Measurements from ENCODE around the gene RRP8. TPM values are rescaled to one million over a fixed set of nuclear protein-coding genes. Genes with fewer than 3 reads are reported as not detected.

RRP8 gene
- total and polyA plus RNA-seq, 2 experiments from 2014 or later, result 15.3 to 26.1 TPM

DNA sequence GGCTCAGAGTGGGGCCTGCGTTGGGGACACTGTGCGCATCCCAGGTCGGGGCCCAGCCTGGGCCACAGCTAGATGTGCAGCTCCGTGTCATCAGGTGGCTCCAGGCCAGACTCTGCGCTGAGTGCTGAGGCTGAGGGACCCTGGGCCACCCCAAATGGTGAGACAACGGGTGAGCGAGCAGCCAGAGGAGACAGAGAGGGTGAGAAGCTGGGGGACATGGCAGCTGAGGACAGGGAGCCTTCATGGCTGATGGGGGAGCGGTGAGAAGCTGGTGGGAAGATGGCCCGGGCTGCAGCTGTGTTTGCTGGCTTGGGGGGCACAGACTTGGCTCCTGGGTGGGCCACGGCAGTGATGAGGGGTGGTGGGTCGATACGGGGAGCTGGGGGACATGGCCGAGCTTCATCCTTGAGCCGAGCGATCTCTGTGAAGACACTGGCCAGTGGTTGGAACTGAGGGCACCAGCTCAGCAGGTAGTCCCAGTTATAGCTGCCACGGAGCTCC lies 18.3 kb upstream of the RRP8 start:
- H3K4me2 ChIP-seq, result no peak overlapping the region
- no peak for DNase-seq (ENCODE audit: low spot score)
- H3K36me3 ChIP-seq (replicated peaks; ENCODE audit: insufficient read depth, low read depth), result no peaks in the 10 kb centered on the region
- H3K4me3 ChIP-seq, result no peak overlapping the region
- no peak overlapping the region for H3K27ac ChIP-seq
- H4K20me1 ChIP-seq (ENCODE audit: insufficient read depth, poor library complexity, severe bottlenecking), result no peaks in the 10 kb centered on the region
- H3K79me2 ChIP-seq, result peaks cover 15% of the 10 kb centered on the region
- H3K9me3 ChIP-seq (ENCODE audit: low read depth), result no peaks in the 10 kb centered on the region
- 92% methylated on average over 13 of the region's 16 CpGs for WGBS (ENCODE audit: low lambda C conversion rate, missing lambda C conversion rate)
- H3K9me2 ChIP-seq (replicated peaks; ENCODE audit: insufficient read depth), result no peaks in the 10 kb centered on the region
- H2AFZ ChIP-seq, result no peak overlapping the region
- H3K27me3 ChIP-seq, result no peaks in the 10 kb centered on the region
- TF ChIP-seq EZH2phosphoT487 (IDR thresholded peaks at IDR 0.05; ENCODE audit: low read depth, severe bottlenecking, unreplicated experiment) (no peak), EZH2 (IDR thresholded peaks at IDR 0.05; ENCODE audit: borderline replicate concordance) (no peak)
- TF ChIP-seq, protein P1, sequence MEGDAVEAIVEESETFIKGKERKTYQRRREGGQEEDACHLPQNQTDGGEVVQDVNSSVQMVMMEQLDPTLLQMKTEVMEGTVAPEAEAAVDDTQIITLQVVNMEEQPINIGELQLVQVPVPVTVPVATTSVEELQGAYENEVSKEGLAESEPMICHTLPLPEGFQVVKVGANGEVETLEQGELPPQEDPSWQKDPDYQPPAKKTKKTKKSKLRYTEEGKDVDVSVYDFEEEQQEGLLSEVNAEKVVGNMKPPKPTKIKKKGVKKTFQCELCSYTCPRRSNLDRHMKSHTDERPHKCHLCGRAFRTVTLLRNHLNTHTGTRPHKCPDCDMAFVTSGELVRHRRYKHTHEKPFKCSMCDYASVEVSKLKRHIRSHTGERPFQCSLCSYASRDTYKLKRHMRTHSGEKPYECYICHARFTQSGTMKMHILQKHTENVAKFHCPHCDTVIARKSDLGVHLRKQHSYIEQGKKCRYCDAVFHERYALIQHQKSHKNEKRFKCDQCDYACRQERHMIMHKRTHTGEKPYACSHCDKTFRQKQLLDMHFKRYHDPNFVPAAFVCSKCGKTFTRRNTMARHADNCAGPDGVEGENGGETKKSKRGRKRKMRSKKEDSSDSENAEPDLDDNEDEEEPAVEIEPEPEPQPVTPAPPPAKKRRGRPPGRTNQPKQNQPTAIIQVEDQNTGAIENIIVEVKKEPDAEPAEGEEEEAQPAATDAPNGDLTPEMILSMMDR (IDR thresholded peaks at IDR 0.05; ENCODE audit: poor library complexity), result no peak
- H3K4me1 ChIP-seq (ENCODE audit: insufficient read depth), result peaks cover 12% of the 10 kb centered on the region

DNA sequence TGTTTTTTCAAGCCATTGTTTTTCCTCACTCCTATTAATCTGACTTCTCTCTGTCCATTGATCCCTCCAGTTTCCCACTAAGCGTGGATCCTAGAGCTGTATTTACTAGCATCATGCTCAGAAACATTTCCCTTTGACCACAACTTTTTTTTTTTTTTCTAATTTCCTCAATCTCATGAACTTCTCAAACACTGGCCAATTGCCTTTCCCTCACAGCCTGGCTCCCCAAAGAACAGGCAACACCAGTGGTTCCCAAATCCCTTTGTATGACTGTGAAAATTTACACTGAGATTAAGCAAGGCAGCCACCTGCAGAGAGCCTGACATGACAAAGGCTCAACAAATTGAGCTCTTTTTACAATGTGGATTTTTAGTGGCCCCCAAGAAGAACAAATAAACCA lies 17.2 kb upstream of the RRP8 start:
- Histone ChIP-seq H4K20me1 (ENCODE audit: insufficient read depth, poor library complexity, severe bottlenecking) (no peaks in the 10 kb centered on the region), H3K27ac (no peak overlapping the region), H3K4me3 (no peak overlapping the region), H3K4me2 (no peak overlapping the region), H2AFZ (no peak overlapping the region), H3K36me3 (replicated peaks; ENCODE audit: insufficient read depth, low read depth) (no peaks in the 10 kb centered on the region), H3K9me2 (replicated peaks; ENCODE audit: insufficient read depth) (no peaks in the 10 kb centered on the region), H3K4me1 (ENCODE audit: insufficient read depth) (peaks cover 12% of the 10 kb centered on the region), H3K9me3 (ENCODE audit: low read depth) (no peaks in the 10 kb centered on the region), H3K79me2 (peaks cover 15% of the 10 kb centered on the region), H3K27me3 (no peaks in the 10 kb centered on the region)
- TF ChIP-seq EZH2phosphoT487 (IDR thresholded peaks at IDR 0.05; ENCODE audit: low read depth, severe bottlenecking, unreplicated experiment) (no peak), EZH2 (IDR thresholded peaks at IDR 0.05; ENCODE audit: borderline replicate concordance) (no peak)
- TF ChIP-seq, protein P1 (IDR thresholded peaks at IDR 0.05; ENCODE audit: poor library complexity), result no peak
- no peak for DNase-seq (ENCODE audit: low spot score)
- 91% methylated on average over 1 of the region's 1 CpG for WGBS (ENCODE audit: low lambda C conversion rate, missing lambda C conversion rate)

DNA sequence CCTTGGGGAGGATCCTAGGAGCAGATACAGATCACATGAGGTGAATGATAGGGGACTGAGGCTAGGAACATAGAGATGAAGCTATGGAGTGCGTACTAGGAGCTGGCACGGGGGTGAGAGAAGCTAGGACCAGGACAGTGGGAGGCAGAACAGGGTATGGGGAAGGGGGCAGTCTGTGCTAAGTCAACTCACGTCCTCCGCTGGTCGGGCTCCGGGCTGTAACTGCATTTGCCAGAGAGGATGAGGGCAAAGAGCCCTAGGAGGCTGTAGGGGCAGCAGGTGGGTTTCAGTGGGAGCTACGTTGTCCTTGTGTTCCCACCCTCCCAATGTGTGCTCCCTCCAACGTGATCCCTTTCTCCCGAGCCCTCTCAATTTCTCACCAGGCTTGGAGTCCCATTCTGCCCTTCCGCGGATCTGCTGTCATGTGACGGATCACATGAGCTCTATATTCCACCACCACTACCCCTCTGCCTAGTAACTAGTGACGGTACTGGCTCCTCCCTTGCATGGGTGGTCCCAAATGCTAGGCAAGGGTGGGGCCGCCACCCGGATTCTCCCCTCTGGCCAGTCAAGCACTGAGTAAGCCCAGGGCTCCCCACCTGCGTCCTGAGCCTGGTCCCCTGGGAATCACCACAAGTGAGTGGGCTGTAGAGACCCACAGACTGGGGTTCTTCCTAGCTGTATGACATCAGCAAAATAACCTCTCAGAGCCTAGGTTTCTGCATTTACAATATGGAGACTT lies 15.8 kb upstream of the RRP8 start, which contains the start of gene TPP1:
Gene TPP1 (minus strand): TSS at position 419 of the 742 bp plus-strand sequence. CDS start 22 bp downstream, at position 397.
- no peak for TF ChIP-seq EZH2phosphoT487 (IDR thresholded peaks at IDR 0.05; ENCODE audit: low read depth, severe bottlenecking, unreplicated experiment)
- TF ChIP-seq EZH2 (IDR thresholded peaks at IDR 0.05; ENCODE audit: borderline replicate concordance), result no peak
- TF ChIP-seq, protein P1 (IDR thresholded peaks at IDR 0.05; ENCODE audit: poor library complexity), result no peak
- Histone ChIP-seq H3K9me2 (replicated peaks; ENCODE audit: insufficient read depth) (no peaks in the 10 kb centered on the region), H3K79me2 (peaks cover 15% of the 10 kb centered on the region), H3K9me3 (ENCODE audit: low read depth) (no peaks in the 10 kb centered on the region), H3K4me2 (peak within 1 kb of the TSS; percentile 90), H3K4me1 (ENCODE audit: insufficient read depth) (peaks cover 12% of the 10 kb centered on the region), H3K27me3 (no peaks in the 10 kb centered on the region), H4K20me1 (ENCODE audit: insufficient read depth, poor library complexity, severe bottlenecking) (no peaks in the 10 kb centered on the region), H2AFZ (peak within 1 kb of the TSS; percentile 61), H3K36me3 (replicated peaks; ENCODE audit: insufficient read depth, low read depth) (no peaks in the 10 kb centered on the region), H3K27ac (peak within 1 kb of the TSS; percentile 79), H3K4me3 (peak within 1 kb of the TSS; percentile 50)
- DNase-seq (ENCODE audit: low spot score), result peak; percentile 96
- under 1% methylated on average over 16 of the region's 16 CpGs for WGBS (ENCODE audit: low lambda C conversion rate, missing lambda C conversion rate)
